ENCODE measurements around the gene PPP1R13B.

GRCh38 chr14:103887170-103887501 is 39.8 kb upstream of the PPP1R13B start:
- TF ChIP-seq CTCF (optimal IDR thresholded peaks at IDR 0.05 in 1 of 3, IDR thresholded peaks at IDR 0.05 in 1 of 3, conservative IDR thresholded peaks at IDR 0.05 in 1 of 3; ENCODE audit: extremely low read depth in 1 of 3, insufficient read depth in 2 of 3, low read length in 3 of 3) (no peak), EZH2 (IDR thresholded peaks at IDR 0.05; ENCODE audit: low read length) (no peak)
